ENCODE data around the gene TRIM40. TPM values are rescaled to one million over a fixed set of nuclear protein-coding genes. Genes with fewer than 3 reads are reported as not detected.

The TRIM40 gene
- total RNA-seq, 1 donor from 2014 or later, result not detected

DNA sequence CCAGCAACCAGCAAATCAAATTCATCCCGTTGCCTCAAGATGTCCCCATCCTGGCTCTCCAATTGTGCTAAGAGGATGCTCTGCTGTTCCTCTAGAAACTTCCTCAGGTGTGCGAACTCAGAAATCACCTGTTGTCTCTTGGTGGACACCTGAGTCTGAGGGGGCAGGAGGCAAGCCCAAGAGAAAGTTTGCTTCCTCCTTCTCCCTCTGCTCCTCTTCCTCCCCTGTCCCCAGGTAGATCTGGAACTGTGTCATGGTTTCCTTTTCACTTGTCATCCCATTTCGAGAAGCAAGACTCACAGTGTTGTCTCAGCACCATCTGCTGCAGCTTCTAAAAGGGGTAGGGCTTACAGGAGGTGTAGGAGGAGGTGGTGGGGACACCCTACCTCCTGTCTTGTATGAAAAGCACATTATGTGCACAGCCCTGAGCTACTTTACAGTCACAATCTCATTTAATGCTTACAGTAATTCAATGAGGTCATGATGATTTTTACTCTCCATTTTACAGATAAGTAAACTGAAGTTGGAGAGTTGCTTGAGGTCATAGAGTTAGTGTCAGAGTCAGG, 22.6 kb downstream of the TRIM40 start:
- Mint-ChIP-seq H3K27me3 (ENCODE audit: low read depth) (peaks cover 3% of the 10 kb centered on the region), H3K36me3 (ENCODE audit: low read depth) (no peaks in the 10 kb centered on the region), H3K4me1 (ENCODE audit: low read depth) (peaks cover 28% of the 10 kb centered on the region), H3K27ac (ENCODE audit: unreplicated experiment) (no peak overlapping the region), H3K9me3 (ENCODE audit: low read depth) (no peaks in the 10 kb centered on the region), H3K4me3 (ENCODE audit: unreplicated experiment) (no peak overlapping the region)
- DNase-seq (ENCODE audit: low spot score), result no peak
- TF ChIP-seq, protein P1, sequence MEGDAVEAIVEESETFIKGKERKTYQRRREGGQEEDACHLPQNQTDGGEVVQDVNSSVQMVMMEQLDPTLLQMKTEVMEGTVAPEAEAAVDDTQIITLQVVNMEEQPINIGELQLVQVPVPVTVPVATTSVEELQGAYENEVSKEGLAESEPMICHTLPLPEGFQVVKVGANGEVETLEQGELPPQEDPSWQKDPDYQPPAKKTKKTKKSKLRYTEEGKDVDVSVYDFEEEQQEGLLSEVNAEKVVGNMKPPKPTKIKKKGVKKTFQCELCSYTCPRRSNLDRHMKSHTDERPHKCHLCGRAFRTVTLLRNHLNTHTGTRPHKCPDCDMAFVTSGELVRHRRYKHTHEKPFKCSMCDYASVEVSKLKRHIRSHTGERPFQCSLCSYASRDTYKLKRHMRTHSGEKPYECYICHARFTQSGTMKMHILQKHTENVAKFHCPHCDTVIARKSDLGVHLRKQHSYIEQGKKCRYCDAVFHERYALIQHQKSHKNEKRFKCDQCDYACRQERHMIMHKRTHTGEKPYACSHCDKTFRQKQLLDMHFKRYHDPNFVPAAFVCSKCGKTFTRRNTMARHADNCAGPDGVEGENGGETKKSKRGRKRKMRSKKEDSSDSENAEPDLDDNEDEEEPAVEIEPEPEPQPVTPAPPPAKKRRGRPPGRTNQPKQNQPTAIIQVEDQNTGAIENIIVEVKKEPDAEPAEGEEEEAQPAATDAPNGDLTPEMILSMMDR (IDR thresholded peaks at IDR 0.05), result no peak

DNA sequence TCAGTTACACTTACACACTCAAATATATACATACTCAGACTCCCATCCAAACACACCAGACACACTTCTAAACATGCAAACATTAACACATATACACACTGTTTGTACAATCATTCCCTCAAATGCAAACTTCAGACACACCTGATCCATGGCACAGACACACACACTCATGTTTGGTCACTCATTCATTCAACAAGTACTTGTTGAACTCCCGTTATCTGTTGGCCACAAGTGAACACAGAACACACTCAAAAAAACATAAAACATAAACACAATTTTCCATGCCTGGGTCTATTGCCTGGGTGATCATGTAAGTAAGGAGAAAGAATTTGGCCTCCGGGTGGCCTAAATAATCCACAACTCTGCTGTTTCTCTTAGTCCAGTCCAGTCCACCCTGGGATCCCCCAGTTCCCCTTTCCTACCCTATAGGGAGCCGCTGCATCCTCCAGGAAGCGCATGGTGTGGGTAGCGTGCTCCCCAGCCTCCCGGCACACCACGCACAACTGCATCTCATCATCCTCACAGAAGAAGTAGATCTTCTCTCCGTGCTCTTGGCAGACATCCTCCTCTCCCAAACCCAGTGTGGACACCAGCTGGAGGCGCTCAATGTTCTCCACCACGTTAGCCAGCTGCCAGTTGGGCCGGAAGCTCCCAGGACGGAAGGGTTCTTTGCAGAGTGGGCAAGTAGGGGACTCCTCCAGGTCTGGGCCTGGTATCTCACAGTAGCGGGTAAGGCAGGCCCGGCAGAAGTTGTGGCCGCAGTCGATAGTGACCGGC, 24.3 kb downstream of the TRIM40 start:
- H3K27me3 Mint-ChIP-seq (ENCODE audit: low read depth), result peaks cover 3% of the 10 kb centered on the region
- no peaks in the 10 kb centered on the region for H3K9me3 Mint-ChIP-seq (ENCODE audit: low read depth)
- TF ChIP-seq, protein P1 (IDR thresholded peaks at IDR 0.05), result no peak

GRCh38 chr6:30160785-30161531, 25.0 kb downstream of the TRIM40 start, which contains the start of gene TRIM10:
Gene TRIM10, minus strand, starts transcription at chr6:30161211. Its CDS starts 353 bp downstream, at chr6:30160858.
- Mint-ChIP-seq H3K4me1 (ENCODE audit: low read depth) (peaks cover 7% of the 10 kb centered on the region), H3K27ac (ENCODE audit: unreplicated experiment) (no peak within 1 kb of the TSS), H3K9me3 (ENCODE audit: low read depth) (peaks cover 3% of the 10 kb centered on the region), H3K27me3 (ENCODE audit: low read depth) (peaks cover 3% of the 10 kb centered on the region), H3K4me3 (ENCODE audit: unreplicated experiment) (no peak within 1 kb of the TSS), H3K36me3 (ENCODE audit: low read depth) (no peaks in the 10 kb centered on the region)
- no peak for DNase-seq (ENCODE audit: low spot score)
- TF ChIP-seq, protein P1 (IDR thresholded peaks at IDR 0.05), result no peak

More for the DNA sequence above, 24.3 kb downstream of the TRIM40 start:
- no peak overlapping the region for H3K4me3 Mint-ChIP-seq (ENCODE audit: unreplicated experiment)
- H3K36me3 Mint-ChIP-seq (ENCODE audit: low read depth), result no peaks in the 10 kb centered on the region
- DNase-seq (ENCODE audit: low spot score), result no peak
- peaks cover 14% of the 10 kb centered on the region for H3K4me1 Mint-ChIP-seq (ENCODE audit: low read depth)
- no peak overlapping the region for H3K27ac Mint-ChIP-seq (ENCODE audit: unreplicated experiment)

- Mint-ChIP-seq H3K36me3 (ENCODE audit: low read depth) (no peaks in the 10 kb centered on the region), H3K27ac (ENCODE audit: unreplicated experiment) (no peak overlapping the region), H3K4me1 (ENCODE audit: low read depth) (no peaks in the 10 kb centered on the region), H3K27me3 (ENCODE audit: low read depth) (peaks cover 10% of the 10 kb centered on the region), H3K4me3 (ENCODE audit: unreplicated experiment) (no peak overlapping the region), H3K9me3 (ENCODE audit: low read depth) (peaks cover 3% of the 10 kb centered on the region)
- no peak for DNase-seq (ENCODE audit: low spot score)
- TF ChIP-seq, protein P1 (IDR thresholded peaks at IDR 0.05), result no peak
These were observed 26.5 kb downstream of the TRIM40 start for GRCh38 chr6:30162265-30163089.
